Cardiac muscle cell (in vitro differentiated cells and primary cell): ENCODE data around the gene MUC21. TPM values are rescaled to one million over a fixed set of nuclear protein-coding genes. Genes with fewer than 3 reads are reported as not detected.

Source experiments
- DNase-seq, 2 donors: peaks; one replicate each; pipeline versions ENCODE4 v3.0.0 to v3.0.0-alpha.2; 2010 to 2017; ENCODE audit warnings: low read depth in 1 of 2, low spot score in 1 of 2
- H3K27ac ChIP-seq: fragments of 200-600 bp; sonication (generic); 2 replicates; pipeline ENCODE4 v1.5.1; 2016
- H3K27me3 ChIP-seq: fragments of 200-600 bp; sonication (generic); 2 replicates; pipeline ENCODE4 v1.6.0; 2016; ENCODE audit warnings: control low read depth
- H3K36me3 ChIP-seq: fragments of 200-600 bp; sonication (generic); 2 replicates; pipeline ENCODE4 v1.5.1; 2016; ENCODE audit warnings: control low read depth
- H3K4me1 ChIP-seq: fragments of 200-600 bp; sonication (generic); 2 replicates; pipeline ENCODE4 v1.8.1; 2017; ENCODE audit warnings: low read depth, mild to moderate bottlenecking, mixed run types
- H3K4me3 ChIP-seq: fragments of 200-600 bp; sonication (generic); 2 replicates; pipeline ENCODE4 v1.5.1; 2016; ENCODE audit warnings: mild to moderate bottlenecking
- H3K9me3 ChIP-seq: fragments of 200-600 bp; sonication (generic); 2 replicates; pipeline ENCODE4 v1.5.1; 2017; ENCODE audit warnings: low read depth, mild to moderate bottlenecking, control low read depth
- polyA plus RNA-seq: library from polyadenylated mRNA; unstranded; fragments of >200 nt; fragmentation: Nextera tagmentation; extraction: Ambion mirVana; gene quantifications from 2 replicates; pipeline ENCODE4 v1.2.1, GENCODE V29; 2016
- total RNA-seq: library from RNA; depleted of rRNA; stranded (reverse); fragments of >200 nt; gene quantifications from 2 replicates; pipeline ENCODE4 v1.2.3, GENCODE V29; 2016
- TF ChIP-seq, protein P1 (sequence below): IDR thresholded peaks from 2 replicates; pipeline ENCODE4 v1.5.1; 2012; ENCODE audit warnings: low read depth, mild to moderate bottlenecking, low read length

MUC21 gene
- total and polyA plus RNA-seq, 2 experiments from 2014 or later: not detected

- no peak within 1 kb of the TSS for H3K27ac ChIP-seq
- TF ChIP-seq, protein P1, sequence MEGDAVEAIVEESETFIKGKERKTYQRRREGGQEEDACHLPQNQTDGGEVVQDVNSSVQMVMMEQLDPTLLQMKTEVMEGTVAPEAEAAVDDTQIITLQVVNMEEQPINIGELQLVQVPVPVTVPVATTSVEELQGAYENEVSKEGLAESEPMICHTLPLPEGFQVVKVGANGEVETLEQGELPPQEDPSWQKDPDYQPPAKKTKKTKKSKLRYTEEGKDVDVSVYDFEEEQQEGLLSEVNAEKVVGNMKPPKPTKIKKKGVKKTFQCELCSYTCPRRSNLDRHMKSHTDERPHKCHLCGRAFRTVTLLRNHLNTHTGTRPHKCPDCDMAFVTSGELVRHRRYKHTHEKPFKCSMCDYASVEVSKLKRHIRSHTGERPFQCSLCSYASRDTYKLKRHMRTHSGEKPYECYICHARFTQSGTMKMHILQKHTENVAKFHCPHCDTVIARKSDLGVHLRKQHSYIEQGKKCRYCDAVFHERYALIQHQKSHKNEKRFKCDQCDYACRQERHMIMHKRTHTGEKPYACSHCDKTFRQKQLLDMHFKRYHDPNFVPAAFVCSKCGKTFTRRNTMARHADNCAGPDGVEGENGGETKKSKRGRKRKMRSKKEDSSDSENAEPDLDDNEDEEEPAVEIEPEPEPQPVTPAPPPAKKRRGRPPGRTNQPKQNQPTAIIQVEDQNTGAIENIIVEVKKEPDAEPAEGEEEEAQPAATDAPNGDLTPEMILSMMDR: no peak
- no peak within 1 kb of the TSS for H3K4me3 ChIP-seq
- no peaks in the 10 kb centered on the region for H3K9me3 ChIP-seq
- H3K4me1 ChIP-seq: no peaks in the 10 kb centered on the region
- no peaks in the 10 kb centered on the region for H3K27me3 ChIP-seq
- no peak for DNase-seq
- no peaks in the 10 kb centered on the region for H3K36me3 ChIP-seq
These were observed 43.0 kb upstream of the MUC21 start, which contains the start of gene MUCL3 for GRCh38 chr6:30940361-30940986. TSS of gene MUCL3 (plus strand) at chr6:30940973. CDS start at chr6:30941000, 27 bp downstream.

DNA sequence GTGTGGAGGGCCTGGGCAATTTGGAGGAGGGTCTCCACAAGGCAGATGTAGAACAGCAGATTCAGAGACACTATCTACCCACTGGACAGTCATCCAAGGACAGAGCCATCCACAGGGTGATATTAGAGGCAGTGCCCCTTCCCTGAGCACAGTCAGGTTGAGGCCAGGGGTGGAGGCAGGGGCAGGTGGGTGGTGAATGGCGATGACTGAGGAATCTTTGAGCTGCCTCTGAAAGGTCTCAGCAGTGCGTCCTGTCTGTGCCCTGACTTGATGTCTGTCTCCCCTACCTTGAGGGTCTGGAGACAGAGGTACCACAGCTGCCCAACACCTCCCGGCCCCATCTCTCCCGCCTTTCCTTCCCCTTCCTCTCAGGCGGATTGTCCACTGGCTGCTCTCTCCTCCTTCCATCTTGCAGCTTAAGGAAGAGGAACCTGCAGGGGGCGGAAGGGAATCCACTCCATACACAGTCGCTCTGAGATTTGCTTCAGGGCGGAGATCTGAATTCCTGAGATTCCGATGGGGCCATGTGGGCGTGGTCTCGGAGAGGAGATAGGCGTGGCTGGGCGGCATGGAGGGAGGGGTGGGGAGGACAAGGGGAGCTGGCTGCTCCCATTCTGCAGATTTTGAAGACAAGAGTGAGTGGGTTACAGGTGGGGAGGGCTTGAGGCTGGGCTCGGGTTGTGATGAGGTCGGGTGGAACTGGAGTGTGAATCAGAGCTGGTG lies 41.0 kb upstream of the MUC21 start:
- H3K9me3 ChIP-seq: no peaks in the 10 kb centered on the region
- no peaks in the 10 kb centered on the region for H3K4me1 ChIP-seq
- TF ChIP-seq, protein P1: peak; percentile 80
- H3K36me3 ChIP-seq: no peaks in the 10 kb centered on the region
- H3K27me3 ChIP-seq: no peaks in the 10 kb centered on the region
- peak; percentile 88 to 90 for DNase-seq
- H3K27ac ChIP-seq: no peak overlapping the region
- H3K4me3 ChIP-seq: no peak overlapping the region

DNA sequence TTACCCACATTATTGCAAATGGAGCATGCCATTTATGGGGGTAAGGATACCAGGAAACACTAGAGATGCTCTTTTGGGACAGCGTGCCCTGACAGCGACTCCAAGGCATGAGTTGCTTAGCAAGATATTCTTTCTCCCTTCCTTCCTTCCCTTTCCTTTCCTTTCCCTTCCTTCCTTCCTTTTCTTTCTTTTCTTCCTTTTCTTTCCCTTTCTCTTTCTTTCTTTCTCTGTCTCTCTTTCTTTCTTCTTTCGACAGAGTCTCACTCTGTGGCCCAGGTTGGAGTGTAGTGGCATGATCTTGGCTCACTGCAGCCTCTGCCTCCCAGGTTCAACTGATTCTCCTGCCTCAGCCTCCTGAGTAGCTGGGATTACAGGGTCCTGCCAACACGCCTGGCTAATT lies 39.5 kb upstream of the MUC21 start:
- TF ChIP-seq, protein P1: no peak
- H3K36me3 ChIP-seq: no peaks in the 10 kb centered on the region
- no peak overlapping the region for H3K27ac ChIP-seq
- DNase-seq: no peak
- no peaks in the 10 kb centered on the region for H3K4me1 ChIP-seq
- H3K4me3 ChIP-seq: no peak overlapping the region
- no peaks in the 10 kb centered on the region for H3K27me3 ChIP-seq
- H3K9me3 ChIP-seq: no peaks in the 10 kb centered on the region

DNA sequence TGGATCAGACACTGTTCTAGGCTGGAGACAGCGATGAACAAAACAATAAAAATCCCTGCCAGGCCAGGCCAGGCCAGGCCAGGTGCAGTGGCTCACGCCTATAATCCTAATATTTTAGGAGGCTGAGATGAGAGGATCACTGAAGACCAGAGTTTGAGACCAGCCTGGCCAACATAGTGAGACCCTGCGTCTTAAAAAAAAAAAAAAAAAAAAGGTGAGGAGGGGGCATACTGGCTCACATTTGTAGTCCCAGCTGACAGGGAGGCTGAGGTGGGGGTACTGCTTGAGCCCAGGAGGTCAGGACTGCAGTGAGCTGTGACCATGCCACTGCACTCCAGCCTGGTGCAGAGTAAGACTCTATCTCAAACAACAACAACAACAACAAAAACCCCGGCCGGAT lies 38.2 kb upstream of the MUC21 start:
- no peaks in the 10 kb centered on the region for H3K9me3 ChIP-seq
- TF ChIP-seq, protein P1: no peak
- DNase-seq: no peak
- H3K27ac ChIP-seq: no peak overlapping the region
- H3K4me1 ChIP-seq: no peaks in the 10 kb centered on the region
- no peaks in the 10 kb centered on the region for H3K27me3 ChIP-seq
- no peaks in the 10 kb centered on the region for H3K36me3 ChIP-seq
- H3K4me3 ChIP-seq: no peak overlapping the region

DNA sequence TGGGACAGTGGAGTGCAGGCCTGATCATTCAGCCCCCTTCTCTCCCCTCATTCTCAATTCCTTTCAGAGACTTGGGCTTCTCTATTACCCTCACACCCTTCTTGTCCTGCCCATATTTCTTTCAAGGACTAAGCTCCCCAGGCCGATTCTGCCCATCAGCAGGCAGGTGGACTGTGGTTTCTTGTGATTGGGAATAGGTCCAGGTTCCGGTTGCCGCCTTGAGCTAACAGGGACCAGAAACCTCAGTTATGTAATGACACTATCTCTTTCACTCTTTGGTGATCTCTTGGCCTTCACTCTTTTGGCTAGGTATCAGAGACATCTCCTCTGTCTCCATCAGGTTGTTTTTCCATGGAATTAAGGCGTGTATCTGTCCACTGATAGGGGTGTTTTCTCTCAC lies 36.3 kb upstream of the MUC21 start:
- Histone ChIP-seq H3K36me3 (no peaks in the 10 kb centered on the region), H3K27me3 (no peaks in the 10 kb centered on the region), H3K4me3 (no peak overlapping the region), H3K4me1 (no peaks in the 10 kb centered on the region), H3K9me3 (no peaks in the 10 kb centered on the region), H3K27ac (no peak overlapping the region)
- DNase-seq: no peak
- TF ChIP-seq, protein P1: no peak
